ENCODE measurements around the gene EPHA8. TPM values are rescaled to one million over a fixed set of nuclear protein-coding genes. Genes with fewer than 3 reads are reported as not detected.

EPHA8 gene
- total and polyA plus RNA-seq, 2 donors from 2014 or later = 0.09 TPM; not detected in 1

DNA sequence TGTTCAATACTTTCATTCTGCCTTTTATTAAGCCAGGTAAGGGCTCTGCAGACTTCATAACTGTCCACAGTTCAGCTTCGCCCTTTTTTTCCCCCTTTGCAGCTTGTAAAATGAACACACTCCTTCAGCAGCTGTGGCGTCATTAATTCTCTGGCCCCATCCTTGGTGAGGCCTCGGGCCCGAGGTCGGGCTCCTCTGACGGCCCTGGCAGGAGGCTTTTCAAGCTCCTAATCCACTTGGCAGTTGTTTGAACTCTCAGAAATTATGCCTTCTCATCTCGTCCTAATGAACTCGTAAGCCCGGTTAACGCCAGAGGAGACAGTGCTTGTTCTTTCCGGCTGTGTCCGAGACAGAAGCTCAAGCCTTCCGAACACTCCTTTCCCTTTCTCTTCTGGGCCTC is 18.1 kb upstream of the EPHA8 start:
- no peak overlapping the region for H3K27ac ChIP-seq (ENCODE audit: low read depth in 2 of 2, low read length in 2 of 2)
- peaks cover 6% of the 10 kb centered on the region for H3K27me3 ChIP-seq (ENCODE audit: control insufficient read depth, insufficient read depth, low read length)
- DNase-seq (no peak), FAIRE-seq (no peak)
- no peak overlapping the region for H3K9ac ChIP-seq (ENCODE audit: low read length in 3 of 3)
- H3K9me3 ChIP-seq (ENCODE audit: control insufficient read depth in 2 of 3, insufficient read depth in 1 of 3, low read length in 3 of 3) = no peaks in the 10 kb centered on the region
- TF ChIP-seq, protein P1, sequence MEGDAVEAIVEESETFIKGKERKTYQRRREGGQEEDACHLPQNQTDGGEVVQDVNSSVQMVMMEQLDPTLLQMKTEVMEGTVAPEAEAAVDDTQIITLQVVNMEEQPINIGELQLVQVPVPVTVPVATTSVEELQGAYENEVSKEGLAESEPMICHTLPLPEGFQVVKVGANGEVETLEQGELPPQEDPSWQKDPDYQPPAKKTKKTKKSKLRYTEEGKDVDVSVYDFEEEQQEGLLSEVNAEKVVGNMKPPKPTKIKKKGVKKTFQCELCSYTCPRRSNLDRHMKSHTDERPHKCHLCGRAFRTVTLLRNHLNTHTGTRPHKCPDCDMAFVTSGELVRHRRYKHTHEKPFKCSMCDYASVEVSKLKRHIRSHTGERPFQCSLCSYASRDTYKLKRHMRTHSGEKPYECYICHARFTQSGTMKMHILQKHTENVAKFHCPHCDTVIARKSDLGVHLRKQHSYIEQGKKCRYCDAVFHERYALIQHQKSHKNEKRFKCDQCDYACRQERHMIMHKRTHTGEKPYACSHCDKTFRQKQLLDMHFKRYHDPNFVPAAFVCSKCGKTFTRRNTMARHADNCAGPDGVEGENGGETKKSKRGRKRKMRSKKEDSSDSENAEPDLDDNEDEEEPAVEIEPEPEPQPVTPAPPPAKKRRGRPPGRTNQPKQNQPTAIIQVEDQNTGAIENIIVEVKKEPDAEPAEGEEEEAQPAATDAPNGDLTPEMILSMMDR (IDR thresholded peaks at IDR 0.05; ENCODE audit: borderline replicate concordance, extremely low read depth, insufficient read depth) = no peak
- no peak overlapping the region for H3K4me3 ChIP-seq (ENCODE audit: low read length in 3 of 3)
- H3K36me3 ChIP-seq (ENCODE audit: control insufficient read depth in 2 of 3, insufficient read depth in 3 of 3, low read length in 3 of 3) = no peaks in the 10 kb centered on the region
- intact Hi-C loops (cut with DNase I) = no loop called here
- H3K4me1 ChIP-seq (ENCODE audit: control insufficient read depth in 2 of 3, insufficient read depth in 2 of 3, low read depth in 1 of 3, low read length in 3 of 3) = no peaks in the 10 kb centered on the region

GRCh38 chr1:22547186-22547817 is 16.0 kb upstream of the EPHA8 start:
- H3K27me3 ChIP-seq (ENCODE audit: control insufficient read depth, insufficient read depth, low read length) = peaks cover 6% of the 10 kb centered on the region
- DNase-seq (no peak), FAIRE-seq (no peak)
- no peaks in the 10 kb centered on the region for H3K4me1 ChIP-seq (ENCODE audit: control insufficient read depth in 2 of 3, insufficient read depth in 2 of 3, low read depth in 1 of 3, low read length in 3 of 3)
- intact Hi-C loops (cut with DNase I) = no loop called here
- no peak overlapping the region for H3K9ac ChIP-seq (ENCODE audit: low read length in 3 of 3)
- no peaks in the 10 kb centered on the region for H3K36me3 ChIP-seq (ENCODE audit: control insufficient read depth in 2 of 3, insufficient read depth in 3 of 3, low read length in 3 of 3)
- no peak overlapping the region for H3K4me3 ChIP-seq (ENCODE audit: low read length in 3 of 3)
- no peaks in the 10 kb centered on the region for H3K9me3 ChIP-seq (ENCODE audit: control insufficient read depth in 2 of 3, insufficient read depth in 1 of 3, low read length in 3 of 3)
- TF ChIP-seq, protein P1 (IDR thresholded peaks at IDR 0.05; ENCODE audit: borderline replicate concordance, extremely low read depth, insufficient read depth) = no peak
- H3K27ac ChIP-seq (ENCODE audit: low read depth in 2 of 2, low read length in 2 of 2) = no peak overlapping the region

- Histone ChIP-seq H3K27me3 (ENCODE audit: control insufficient read depth, insufficient read depth, low read length) (peaks cover 6% of the 10 kb centered on the region), H3K36me3 (ENCODE audit: control insufficient read depth in 2 of 3, insufficient read depth in 3 of 3, low read length in 3 of 3) (no peaks in the 10 kb centered on the region), H3K4me1 (ENCODE audit: control insufficient read depth in 2 of 3, insufficient read depth in 2 of 3, low read depth in 1 of 3, low read length in 3 of 3) (no peaks in the 10 kb centered on the region), H3K9me3 (ENCODE audit: control insufficient read depth in 2 of 3, insufficient read depth in 1 of 3, low read length in 3 of 3) (no peaks in the 10 kb centered on the region), H3K27ac (ENCODE audit: low read depth in 2 of 2, low read length in 2 of 2) (no peak overlapping the region), H3K9ac (ENCODE audit: low read length in 3 of 3) (no peak overlapping the region), H3K4me3 (ENCODE audit: low read length in 3 of 3) (no peak overlapping the region)
- DNase-seq = no peak
- FAIRE-seq = no peak
- TF ChIP-seq, protein P1 (IDR thresholded peaks at IDR 0.05; ENCODE audit: borderline replicate concordance, extremely low read depth, insufficient read depth) = no peak
- intact Hi-C loops (cut with DNase I) = no loop called here
Measured at GRCh38 chr1:22547818-22548462, 15.3 kb upstream of the EPHA8 start.
